ENCODE results near the gene SEC22A.
A peak's percentile ranks its signal among the peaks of the same experiment; 100 is the strongest.

Gene SEC22A

GRCh38 chr3:123180791-123181190, 21.0 kb upstream of the SEC22A start:
- TF ChIP-seq CTCF (IDR thresholded peaks at IDR 0.05; ENCODE audit: extremely low read depth, missing control alignments): no peak
- DNase-seq (ENCODE audit: low spot score): no peak

GRCh38 chr3:123186695-123187094, 15.0 kb upstream of the SEC22A start:
- DNase-seq (ENCODE audit: low spot score): no peak
- no peak for TF ChIP-seq CTCF (IDR thresholded peaks at IDR 0.05; ENCODE audit: extremely low read depth, missing control alignments)

- TF ChIP-seq CTCF (IDR thresholded peaks at IDR 0.05; ENCODE audit: extremely low read depth, missing control alignments): no peak
- DNase-seq (ENCODE audit: low spot score): no peak
Observed at GRCh38 chr3:123188058-123188457, 13.7 kb upstream of the SEC22A start.

GRCh38 chr3:123193448-123194101, 8.2 kb upstream of the SEC22A start:
- no peak for TF ChIP-seq CTCF (IDR thresholded peaks at IDR 0.05; ENCODE audit: extremely low read depth, missing control alignments)
- no peak for DNase-seq (ENCODE audit: low spot score)

- no peak for TF ChIP-seq CTCF (IDR thresholded peaks at IDR 0.05; ENCODE audit: extremely low read depth, missing control alignments)
- DNase-seq (ENCODE audit: low spot score): no peak
Observed at GRCh38 chr3:123194552-123194951, 7.2 kb upstream of the SEC22A start.

- no peak for DNase-seq (ENCODE audit: low spot score)
- TF ChIP-seq CTCF (IDR thresholded peaks at IDR 0.05; ENCODE audit: extremely low read depth, missing control alignments): no peak
Observed at GRCh38 chr3:123198372-123198771, 3.4 kb upstream of the SEC22A start.

GRCh38 chr3:123201223-123201556, 553 bp upstream of the SEC22A start:
- DNase-seq (ENCODE audit: low spot score): peak; percentile 9
- no peak for TF ChIP-seq CTCF (IDR thresholded peaks at IDR 0.05; ENCODE audit: extremely low read depth, missing control alignments)
